IMR-90 (cell line): ENCODE results near the gene GRAP. TPM values are rescaled to one million over a fixed set of nuclear protein-coding genes. Genes with fewer than 3 reads are reported as not detected.
"Not testable (repeated sequence)": the region's sequence is repeated elsewhere in the genome, so short reads cannot be mapped to it uniquely, and the experiment has no call there.

Source experiments
- ATAC-seq: fragments of 200-7000 bp; cut with Tn5 transposase; 2 replicates; pipeline ENCODE4 v1.9.1; 2020; ENCODE audit warnings: low read depth, mild to moderate bottlenecking, moderate library complexity
- BruUV-seq: library from RNA; stranded (reverse); fragments of 400-500 nt; replicated peaks from 2 replicates; lab custom pipeline; 2021; lab: Mats Ljungman, UMichigan
- CTCF ChIA-PET: fragments of 300-600 bp; formaldehyde crosslinking; extraction: SDS; loops from one replicate; lab custom pipeline; 2021; ENCODE audit warnings: antibody characterized with exemption; lab: Yijun Ruan, JAX
- POLR2A ChIA-PET: fragments of 300-600 bp; sonication (Branson Sonifier 250); formaldehyde crosslinking; loops from one replicate; lab custom pipeline; 2022; ENCODE audit warnings: antibody characterized with exemption; ENCODE audit not compliant: unreplicated experiment; lab: Charles Lee
- DNase-seq: peaks from one replicate; pipeline ENCODE4 v3.0.0; 2013
- H2AFZ ChIP-seq: replicated peaks from 2 replicates; pipeline ENCODE3; 2013; ENCODE audit warnings: low read length, mild to moderate bottlenecking; ENCODE audit not compliant: poor library complexity
- H2AK5ac ChIP-seq: 2 replicates; pipeline ENCODE4 v1.6.1; 2013; ENCODE audit warnings: low read depth, low read length, inconsistent platforms
- H2AK9ac ChIP-seq: replicated peaks from 2 replicates; pipeline ENCODE3; 2013; ENCODE audit warnings: mild to moderate bottlenecking, low read depth, low read length, moderate library complexity; ENCODE audit not compliant: poor library complexity
- H2BK120ac ChIP-seq: 2 replicates; pipeline ENCODE4 v1.6.1; 2013; ENCODE audit warnings: low read depth, low read length, inconsistent platforms
- H2BK15ac ChIP-seq: 3 replicates; pipeline ENCODE4 v1.6.1; 2013; ENCODE audit warnings: low read depth, low read length, inconsistent platforms
- H2BK20ac ChIP-seq: 2 replicates; pipeline ENCODE4 v1.6.1; 2013; ENCODE audit warnings: low read depth, mild to moderate bottlenecking, inconsistent platforms, low read length, moderate library complexity
- H2BK5ac ChIP-seq: 2 replicates; pipeline ENCODE4 v1.6.1; 2013; ENCODE audit warnings: mild to moderate bottlenecking, low read depth, low read length, inconsistent platforms; ENCODE audit not compliant: poor library complexity, severe bottlenecking
- H3K14ac ChIP-seq: replicated peaks from 2 replicates; pipeline ENCODE4 v1.6.1; 2013; ENCODE audit warnings: low read depth, low read length, inconsistent platforms
- H3K18ac ChIP-seq: 2 replicates; pipeline ENCODE4 v1.6.1; 2013; ENCODE audit warnings: low read depth, low read length, control low read depth
- H3K23ac ChIP-seq: 2 replicates; pipeline ENCODE4 v1.6.1; 2013; ENCODE audit warnings: low read depth, low read length, inconsistent platforms
- H3K27ac ChIP-seq: 2 replicates; pipeline ENCODE4 v1.5.1; 2013; ENCODE audit warnings: mild to moderate bottlenecking, control low read depth, low read length; ENCODE audit not compliant: insufficient read depth
- H3K27me3 ChIP-seq: 2 replicates; pipeline ENCODE4 v1.6.1; 2013; ENCODE audit warnings: low read length; ENCODE audit not compliant: control insufficient read depth, insufficient read depth
- H3K36me3 ChIP-seq: 2 replicates; pipeline ENCODE4 v1.6.1; 2013; ENCODE audit warnings: low read length, mixed read lengths; ENCODE audit not compliant: control insufficient read depth, insufficient read depth
- H3K4ac ChIP-seq: 2 replicates; pipeline ENCODE4 v1.6.1; 2013; ENCODE audit warnings: low read depth, low read length, inconsistent platforms
- H3K4me1 ChIP-seq: 2 replicates; pipeline ENCODE4 v1.6.1; 2013; ENCODE audit warnings: low read length, mixed read lengths; ENCODE audit not compliant: control insufficient read depth, insufficient read depth
- H3K4me2 ChIP-seq: 2 replicates; pipeline ENCODE4 v1.6.1; 2013; ENCODE audit warnings: low read depth, mild to moderate bottlenecking, control low read depth, low read length, moderate library complexity
- H3K4me3 ChIP-seq: 2 replicates; pipeline ENCODE4 v1.5.1; 2013; ENCODE audit warnings: low read depth, mild to moderate bottlenecking, control low read depth, low read length, moderate library complexity; ENCODE audit not compliant: insufficient read depth
- H3K56ac ChIP-seq: 2 replicates; pipeline ENCODE4 v1.6.1; 2013; ENCODE audit warnings: low read length, inconsistent platforms; ENCODE audit not compliant: insufficient read depth; ENCODE audit errors: extremely low read depth
- H3K79me1 ChIP-seq, 2 experiments: 2 replicates each; pipeline ENCODE4 v1.6.1; 2013; ENCODE audit warnings: low read length in 2 of 2, inconsistent platforms in 1 of 2, low read depth in 1 of 2
- H3K9ac ChIP-seq: 2 replicates; pipeline ENCODE4 v1.6.1; 2013; ENCODE audit warnings: low read depth, low read length, control low read depth
- H3K9me1 ChIP-seq: 2 replicates; pipeline ENCODE4 v1.6.1; 2013; ENCODE audit warnings: low read length, inconsistent platforms; ENCODE audit not compliant: insufficient read depth
- H3K9me3 ChIP-seq: 2 replicates; pipeline ENCODE4 v1.6.1; 2013; ENCODE audit warnings: low read length; ENCODE audit not compliant: control insufficient read depth, insufficient read depth
- H4K20me1 ChIP-seq: 2 replicates; pipeline ENCODE4 v1.6.1; 2013; ENCODE audit warnings: low read length, inconsistent platforms; ENCODE audit not compliant: insufficient read depth
- H4K5ac ChIP-seq: 2 replicates; pipeline ENCODE4 v1.6.1; 2013; ENCODE audit warnings: mild to moderate bottlenecking, low read depth, low read length, control low read depth
- H4K8ac ChIP-seq, 2 experiments: 2 replicates each; pipeline ENCODE4 v1.6.1; 2013; ENCODE audit warnings: low read depth in 2 of 2, low read length in 2 of 2, control low read depth in 1 of 2, inconsistent platforms in 1 of 2
- H4K91ac ChIP-seq: 2 replicates; pipeline ENCODE4 v1.6.1; 2013; ENCODE audit warnings: low read depth, low read length, inconsistent platforms; ENCODE audit not compliant: insufficient read depth
- WGBS, 2 experiments: methylation state at CpG; one replicate each; pipeline versions ENCODE4 v1.1.5 to v1.1.7; 2013; ENCODE audit warnings: missing lambda C conversion rate in 2 of 2; ENCODE audit not compliant: insufficient read length in 1 of 2; ENCODE audit errors: extremely low coverage in 2 of 2; 5-methylcytosine and 5-hydroxymethylcytosine counted together
- dilution Hi-C: fragments of 300-500 bp; cut with HindIII; formaldehyde crosslinking; loops from one replicate; pipeline ENCODE4 v1.14.3; 2018; ENCODE audit warnings: low sequenced_read_pairs; ENCODE audit not compliant: unreplicated experiment
- in situ Hi-C: fragments of 300-500 bp; cut with MboI; formaldehyde crosslinking; loops from 3 replicates; pipeline ENCODE4 v1.14.3; 2019; ENCODE audit warnings: low sequenced_read_pairs, inconsistent platforms, mixed read lengths
- intact Hi-C: fragments of 100-400 bp; cut with micrococcal nuclease; formaldehyde crosslinking; loops from 2 replicates; pipeline ENCODE4 v1.10.0; 2022
- polyA plus RNA-seq, 3 experiments: library from polyadenylated mRNA; depleted of rRNA; stranded (reverse); fragments of >200 nt; gene quantifications; 2 replicates each; pipeline ENCODE4 v1.2.3, GENCODE V29; 2012; ENCODE audit warnings: low replicate concordance in 1 of 3
- total RNA-seq: library from RNA; depleted of rRNA; stranded (reverse); fragments of >200 nt; gene quantifications from 2 replicates; pipeline ENCODE4 v1.2.3, GENCODE V29; 2012

Gene GRAP
- total and polyA plus RNA-seq, 2 of the 4 experiments (the other 2 are of a cell fraction): under 0.01 to 0.14 TPM

DNA sequence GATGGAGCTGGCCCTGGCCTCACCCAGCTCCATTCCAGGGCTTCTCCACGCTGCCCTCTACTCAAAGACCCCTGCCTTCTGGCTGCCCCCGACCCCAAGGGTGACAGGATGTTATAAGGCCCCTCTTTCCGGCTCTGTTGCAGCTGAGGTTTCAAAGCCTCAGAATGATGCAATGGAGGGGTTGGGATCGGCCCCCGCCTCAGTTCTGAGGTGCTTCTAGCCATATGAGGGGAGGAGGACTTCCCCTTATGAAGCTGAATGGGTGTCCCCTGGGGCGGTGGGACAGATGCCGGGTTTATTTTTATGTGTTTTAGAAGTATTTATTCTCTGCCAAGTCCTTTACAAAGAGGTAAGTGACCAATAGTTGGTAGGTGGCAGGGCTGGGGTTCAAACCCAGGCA lies 2.1 kb upstream of the GRAP start:
- H2BK15ac ChIP-seq, H3K56ac ChIP-seq, intact Hi-C loops, H4K20me1 ChIP-seq, H3K4me2 ChIP-seq, H3K27me3 ChIP-seq, H2BK120ac ChIP-seq, DNase-seq, H4K91ac ChIP-seq, H3K36me3 ChIP-seq, H3K23ac ChIP-seq, H3K79me1 ChIP-seq, H4K8ac ChIP-seq, H2AK9ac ChIP-seq, CTCF ChIA-PET, H3K18ac ChIP-seq, POLR2A ChIA-PET, ATAC-seq, H3K9ac ChIP-seq, H3K9me1 ChIP-seq, H2BK20ac ChIP-seq, dilution Hi-C loops, BruUV-seq, H3K4ac ChIP-seq, H2AK5ac ChIP-seq, H2AFZ ChIP-seq, H3K4me1 ChIP-seq, H4K5ac ChIP-seq, in situ Hi-C loops, H2BK5ac ChIP-seq, H3K14ac ChIP-seq, H3K4me3 ChIP-seq, H3K9me3 ChIP-seq, H3K27ac ChIP-seq: not testable (repeated sequence)
- WGBS, 2 experiments: no CpG with 5 or more reads among the region's 7 CpGs

DNA sequence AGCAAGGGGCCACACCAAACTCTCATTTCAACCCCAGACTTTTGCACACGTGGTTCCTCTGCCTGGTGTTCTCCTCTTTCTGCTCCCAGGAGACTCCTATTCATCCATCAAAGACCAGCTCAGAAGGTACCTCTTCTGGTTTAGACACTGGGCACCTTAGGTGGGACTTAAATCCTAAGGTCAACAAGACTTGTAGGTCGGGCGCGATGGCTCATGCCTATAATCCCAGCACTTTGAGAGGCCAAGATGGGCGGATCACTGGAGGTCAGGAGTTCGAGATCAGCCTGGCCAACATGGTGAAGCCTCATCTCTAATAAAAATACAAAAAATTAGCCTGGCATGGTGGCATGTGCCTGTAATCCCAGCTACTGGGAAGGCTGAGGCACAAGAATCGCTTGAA lies 753 bp upstream of the GRAP start:
- H2BK15ac ChIP-seq, H3K27me3 ChIP-seq, H3K36me3 ChIP-seq, H3K56ac ChIP-seq, H2BK120ac ChIP-seq, H3K14ac ChIP-seq, H3K4me3 ChIP-seq, H3K9me1 ChIP-seq, H3K4me2 ChIP-seq, H2AK9ac ChIP-seq, DNase-seq, CTCF ChIA-PET, H4K91ac ChIP-seq, H4K20me1 ChIP-seq, H2AFZ ChIP-seq, H2AK5ac ChIP-seq, POLR2A ChIA-PET, H2BK20ac ChIP-seq, H3K9ac ChIP-seq, H3K4me1 ChIP-seq, H3K27ac ChIP-seq, intact Hi-C loops, BruUV-seq, H2BK5ac ChIP-seq, H3K79me1 ChIP-seq, H3K9me3 ChIP-seq, H4K5ac ChIP-seq, dilution Hi-C loops, H3K4ac ChIP-seq, H3K18ac ChIP-seq, H3K23ac ChIP-seq, H4K8ac ChIP-seq, in situ Hi-C loops, ATAC-seq: not testable (repeated sequence)
- no CpG with 5 or more reads among the region's 7 CpGs for WGBS, 2 experiments
